ENCODE data around the gene SLC9A4.

Gene SLC9A4

DNA sequence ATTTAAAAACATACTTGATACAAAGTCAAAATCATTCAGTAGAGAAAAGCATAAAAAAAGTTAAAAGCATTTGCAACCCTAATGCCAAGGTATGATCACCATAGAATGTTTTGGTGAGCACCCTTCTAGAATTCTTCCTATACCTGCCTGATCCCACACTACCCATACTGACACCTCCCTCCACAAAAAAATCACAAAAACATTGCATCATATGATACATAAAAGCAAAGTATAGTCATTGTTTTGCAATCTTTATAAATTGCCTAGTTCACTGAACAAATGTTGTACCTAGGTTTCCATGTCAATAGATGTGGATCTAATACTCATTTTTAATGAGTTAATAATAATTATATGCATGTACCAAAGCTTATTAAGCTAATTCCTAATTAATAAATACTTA is 54.1 kb downstream of the SLC9A4 start:
- no peaks in the 10 kb centered on the region for H3K27me3 ChIP-seq (ENCODE audit: control insufficient read depth in 5 of 5, insufficient read depth in 4 of 5, low read length in 5 of 5)
- no peaks in the 10 kb centered on the region for H3K36me3 ChIP-seq (ENCODE audit: control insufficient read depth in 5 of 5, insufficient read depth in 5 of 5, low read length in 5 of 5)
- H3K27ac ChIP-seq (ENCODE audit: low read depth, low read length), result no peak overlapping the region
- H3K9ac ChIP-seq (ENCODE audit: low read length in 5 of 5), result no peak overlapping the region
- no peaks in the 10 kb centered on the region for H3K4me1 ChIP-seq (ENCODE audit: control insufficient read depth in 5 of 5, insufficient read depth in 5 of 5, low read length in 5 of 5)
- no peak overlapping the region for H3K4me3 ChIP-seq (ENCODE audit: low read depth in 1 of 5, low read length in 5 of 5)
- no peaks in the 10 kb centered on the region for H3K9me3 ChIP-seq (ENCODE audit: control insufficient read depth in 5 of 5, low read length in 5 of 5)

DNA sequence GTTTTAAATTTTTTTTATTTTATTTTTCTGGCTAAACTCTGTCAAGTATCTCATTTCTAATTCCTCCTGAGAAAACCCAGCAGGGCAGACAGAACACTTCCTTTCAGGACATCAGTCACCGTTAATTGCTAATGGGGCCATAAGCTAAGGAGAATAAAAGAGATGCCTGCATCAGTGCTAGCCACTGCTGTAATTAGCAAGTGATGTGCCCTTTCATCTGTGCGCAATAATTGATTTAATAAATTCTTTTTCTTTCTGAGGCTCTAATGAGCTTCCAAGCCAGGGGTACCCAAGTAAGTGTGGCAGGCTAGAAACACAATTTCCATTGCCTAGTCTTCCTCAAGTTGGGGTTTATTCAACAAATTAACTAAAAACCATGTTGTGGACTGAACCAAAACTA is 65.5 kb downstream of the SLC9A4 start:
- no peak overlapping the region for H3K27ac ChIP-seq (ENCODE audit: low read depth, low read length)
- no peaks in the 10 kb centered on the region for H3K27me3 ChIP-seq (ENCODE audit: control insufficient read depth in 5 of 5, insufficient read depth in 4 of 5, low read length in 5 of 5)
- H3K4me3 ChIP-seq (ENCODE audit: low read depth in 1 of 5, low read length in 5 of 5), result no peak overlapping the region
- H3K9ac ChIP-seq (ENCODE audit: low read length in 5 of 5), result no peak overlapping the region
- no peaks in the 10 kb centered on the region for H3K9me3 ChIP-seq (ENCODE audit: control insufficient read depth in 5 of 5, low read length in 5 of 5)
- H3K4me1 ChIP-seq (ENCODE audit: control insufficient read depth in 5 of 5, insufficient read depth in 5 of 5, low read length in 5 of 5), result no peaks in the 10 kb centered on the region
- no peaks in the 10 kb centered on the region for H3K36me3 ChIP-seq (ENCODE audit: control insufficient read depth in 5 of 5, insufficient read depth in 5 of 5, low read length in 5 of 5)

DNA sequence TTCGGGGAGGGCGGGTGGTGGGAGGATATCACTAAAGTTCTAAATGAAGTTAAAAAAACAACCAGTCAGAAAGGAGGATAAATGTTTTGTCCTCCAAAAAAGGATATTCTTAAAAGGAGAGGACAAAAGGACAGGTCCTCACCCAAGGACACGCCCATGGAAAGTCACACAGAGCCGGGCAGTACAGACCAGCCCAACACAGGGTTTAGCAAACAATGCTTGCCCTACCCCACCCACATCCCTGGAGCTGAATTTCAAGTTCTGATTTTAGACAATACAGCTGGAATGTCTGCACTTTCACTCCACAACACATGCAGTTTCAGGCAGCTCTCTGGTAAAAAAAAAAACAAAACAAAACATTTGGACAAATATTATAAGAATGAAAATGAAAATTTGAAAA is 67.9 kb downstream of the SLC9A4 start:
- Histone ChIP-seq H3K9me3 (ENCODE audit: control insufficient read depth in 5 of 5, low read length in 5 of 5) (peaks cover 0 to 5% (median 0%) of the 10 kb centered on the region in 5 donors), H3K27me3 (ENCODE audit: control insufficient read depth in 5 of 5, insufficient read depth in 4 of 5, low read length in 5 of 5) (no peaks in the 10 kb centered on the region), H3K27ac (ENCODE audit: low read depth, low read length) (no peak overlapping the region), H3K9ac (ENCODE audit: low read length in 5 of 5) (no peak overlapping the region), H3K4me1 (ENCODE audit: control insufficient read depth in 5 of 5, insufficient read depth in 5 of 5, low read length in 5 of 5) (no peaks in the 10 kb centered on the region), H3K36me3 (ENCODE audit: control insufficient read depth in 5 of 5, insufficient read depth in 5 of 5, low read length in 5 of 5) (no peaks in the 10 kb centered on the region), H3K4me3 (ENCODE audit: low read depth in 1 of 5, low read length in 5 of 5) (no peak overlapping the region)

DNA sequence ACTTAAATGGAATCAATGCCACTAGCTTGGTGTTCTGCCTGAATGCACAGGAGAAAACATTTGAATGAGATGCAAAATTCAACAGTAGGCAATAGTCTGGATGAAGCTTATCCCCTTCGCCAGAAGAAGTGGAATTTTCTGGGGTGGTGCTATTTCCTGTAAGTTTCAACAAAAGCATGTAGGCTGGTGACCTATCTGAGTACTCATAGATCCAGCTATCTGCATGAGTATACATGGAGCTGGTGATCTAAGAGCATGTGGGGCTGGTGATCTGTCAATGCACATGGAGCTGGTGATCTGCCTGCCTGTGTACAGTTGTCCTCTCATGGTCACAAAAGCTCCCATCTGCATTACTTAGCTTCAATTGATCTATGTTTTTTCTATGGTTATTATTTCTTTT is 71.2 kb downstream of the SLC9A4 start:
- H3K27me3 ChIP-seq (ENCODE audit: control insufficient read depth in 5 of 5, insufficient read depth in 4 of 5, low read length in 5 of 5), result no peaks in the 10 kb centered on the region
- no peak overlapping the region for H3K4me3 ChIP-seq (ENCODE audit: low read depth in 1 of 5, low read length in 5 of 5)
- no peak overlapping the region for H3K9ac ChIP-seq (ENCODE audit: low read length in 5 of 5)
- peaks cover 4 to 21% (median 8%) of the 10 kb centered on the region in 5 donors for H3K9me3 ChIP-seq (ENCODE audit: control insufficient read depth in 5 of 5, low read length in 5 of 5)
- H3K4me1 ChIP-seq (ENCODE audit: control insufficient read depth in 5 of 5, insufficient read depth in 5 of 5, low read length in 5 of 5), result no peaks in the 10 kb centered on the region
- no peak overlapping the region for H3K27ac ChIP-seq (ENCODE audit: low read depth, low read length)
- no peaks in the 10 kb centered on the region for H3K36me3 ChIP-seq (ENCODE audit: control insufficient read depth in 5 of 5, insufficient read depth in 5 of 5, low read length in 5 of 5)

DNA sequence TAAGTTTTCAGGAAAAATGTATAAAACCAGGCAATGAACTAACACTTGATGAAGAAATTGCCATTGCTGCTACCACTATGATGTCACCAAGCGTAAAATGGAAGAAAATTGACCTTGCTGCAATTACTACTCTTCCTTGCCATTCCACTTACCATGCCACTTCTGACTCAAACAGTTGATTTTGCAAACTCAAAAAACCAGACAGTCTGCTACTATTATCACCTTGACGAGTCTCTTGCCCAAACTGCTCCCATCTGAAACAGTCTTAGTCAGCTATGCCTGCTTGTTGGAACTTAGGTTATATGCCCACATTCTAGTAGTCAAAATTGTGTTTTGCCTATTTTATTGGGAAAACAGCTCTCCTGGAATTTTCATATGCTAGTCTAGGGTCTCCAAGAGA is 74.4 kb downstream of the SLC9A4 start:
- Histone ChIP-seq H3K27ac (ENCODE audit: low read depth, low read length) (no peak overlapping the region), H3K4me1 (ENCODE audit: control insufficient read depth in 5 of 5, insufficient read depth in 5 of 5, low read length in 5 of 5) (no peaks in the 10 kb centered on the region), H3K9ac (ENCODE audit: low read length in 5 of 5) (no peak overlapping the region)

DNA sequence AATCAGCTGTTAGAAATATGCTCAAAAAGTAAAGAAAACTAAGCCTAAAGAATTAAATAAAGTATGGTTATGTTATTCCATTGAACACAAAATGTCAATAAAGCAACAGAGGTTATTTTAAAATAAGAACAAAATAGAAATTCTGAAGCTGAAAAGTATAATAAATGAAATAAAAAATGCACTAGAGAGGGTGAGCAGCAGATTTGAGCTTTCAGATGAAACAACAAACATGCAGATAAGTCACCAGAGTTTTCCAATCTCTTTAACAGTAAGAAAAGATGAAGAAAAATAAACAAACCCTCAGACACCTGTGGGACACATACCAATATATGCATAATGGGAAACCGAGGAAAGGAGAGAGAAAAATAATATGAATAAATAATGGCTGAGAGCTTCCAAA is 76.0 kb downstream of the SLC9A4 start:
- Histone ChIP-seq H3K36me3 (ENCODE audit: control insufficient read depth in 5 of 5, insufficient read depth in 5 of 5, low read length in 5 of 5) (no peaks in the 10 kb centered on the region), H3K27ac (ENCODE audit: low read depth, low read length) (no peak overlapping the region), H3K9me3 (ENCODE audit: control insufficient read depth in 5 of 5, low read length in 5 of 5) (peaks cover 4 to 32% (median 24%) of the 10 kb centered on the region in 5 donors), H3K4me1 (ENCODE audit: control insufficient read depth in 5 of 5, insufficient read depth in 5 of 5, low read length in 5 of 5) (no peaks in the 10 kb centered on the region), H3K4me3 (ENCODE audit: low read depth in 1 of 5, low read length in 5 of 5) (no peak overlapping the region), H3K9ac (ENCODE audit: low read length in 5 of 5) (no peak overlapping the region), H3K27me3 (ENCODE audit: control insufficient read depth in 5 of 5, insufficient read depth in 4 of 5, low read length in 5 of 5) (no peaks in the 10 kb centered on the region)

More for the DNA sequence above, 74.4 kb downstream of the SLC9A4 start:
- Histone ChIP-seq H3K9me3 (ENCODE audit: control insufficient read depth in 5 of 5, low read length in 5 of 5) (peaks cover 4 to 36% (median 24%) of the 10 kb centered on the region in 5 donors), H3K4me3 (ENCODE audit: low read depth in 1 of 5, low read length in 5 of 5) (no peak overlapping the region), H3K36me3 (ENCODE audit: control insufficient read depth in 5 of 5, insufficient read depth in 5 of 5, low read length in 5 of 5) (no peaks in the 10 kb centered on the region), H3K27me3 (ENCODE audit: control insufficient read depth in 5 of 5, insufficient read depth in 4 of 5, low read length in 5 of 5) (no peaks in the 10 kb centered on the region)

DNA sequence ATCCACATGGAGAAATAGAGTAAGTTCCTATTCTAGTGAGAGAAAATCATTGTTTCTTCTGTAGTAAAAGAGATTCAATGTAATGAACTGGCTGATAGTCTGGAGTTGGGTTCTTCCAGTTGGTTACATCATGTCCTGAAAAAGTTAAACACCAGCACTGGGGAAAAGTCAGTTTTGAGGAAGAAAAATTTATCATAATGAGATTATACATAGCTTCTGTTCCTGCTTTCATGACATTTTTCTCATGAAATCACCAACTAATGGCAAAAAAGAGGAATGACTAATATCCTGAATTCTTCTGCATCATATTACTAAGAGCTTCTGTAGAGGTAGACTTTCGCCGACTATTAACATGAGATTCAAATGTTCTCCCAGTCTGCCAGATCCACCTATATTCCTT is 77.1 kb downstream of the SLC9A4 start:
- Histone ChIP-seq H3K36me3 (ENCODE audit: control insufficient read depth in 5 of 5, insufficient read depth in 5 of 5, low read length in 5 of 5) (no peaks in the 10 kb centered on the region), H3K9me3 (ENCODE audit: control insufficient read depth in 5 of 5, low read length in 5 of 5) (peaks cover 4 to 31% (median 24%) of the 10 kb centered on the region in 5 donors), H3K4me3 (ENCODE audit: low read depth in 1 of 5, low read length in 5 of 5) (no peak overlapping the region), H3K4me1 (ENCODE audit: control insufficient read depth in 5 of 5, insufficient read depth in 5 of 5, low read length in 5 of 5) (no peaks in the 10 kb centered on the region), H3K9ac (ENCODE audit: low read length in 5 of 5) (no peak overlapping the region), H3K27me3 (ENCODE audit: control insufficient read depth in 5 of 5, insufficient read depth in 4 of 5, low read length in 5 of 5) (no peaks in the 10 kb centered on the region), H3K27ac (ENCODE audit: low read depth, low read length) (no peak overlapping the region)

DNA sequence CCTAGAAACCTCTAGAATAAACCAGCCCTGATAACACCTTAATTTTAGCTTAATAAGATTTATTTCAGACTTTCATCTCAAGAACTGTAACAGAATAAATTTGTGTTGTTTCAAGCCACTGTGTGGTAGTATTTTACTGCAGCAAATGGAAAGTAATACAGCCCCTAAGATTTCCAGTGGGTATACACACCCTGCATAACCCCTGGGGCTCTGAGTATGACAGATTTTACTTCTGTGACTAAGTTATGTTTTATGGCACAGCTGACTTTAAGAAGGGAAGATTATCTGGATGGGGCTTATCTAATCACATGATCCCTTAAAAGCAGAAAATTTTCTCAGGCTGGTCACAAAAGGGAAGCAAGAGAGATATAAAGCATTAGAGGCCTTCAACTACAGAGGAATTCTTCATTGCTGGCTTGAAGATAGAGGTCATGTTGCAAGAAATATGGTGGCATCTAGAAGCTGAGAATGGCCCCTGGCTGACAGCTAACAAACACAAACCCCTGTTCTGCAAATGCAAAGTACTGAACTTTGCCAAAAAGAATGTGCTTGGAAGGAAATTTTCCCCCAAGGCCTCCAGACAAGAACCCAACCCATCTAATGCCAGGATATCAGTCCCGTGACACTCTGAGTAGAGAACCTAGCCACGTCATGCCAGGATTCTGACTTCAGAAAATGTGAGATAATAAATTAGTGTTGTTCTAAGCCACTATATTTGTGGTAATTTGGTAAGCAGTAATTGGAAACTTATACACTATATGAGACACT is 78.5 kb downstream of the SLC9A4 start:
- Histone ChIP-seq H3K36me3 (ENCODE audit: control insufficient read depth in 5 of 5, insufficient read depth in 5 of 5, low read length in 5 of 5) (no peaks in the 10 kb centered on the region), H3K9ac (ENCODE audit: low read length in 5 of 5) (no peak overlapping the region)

DNA sequence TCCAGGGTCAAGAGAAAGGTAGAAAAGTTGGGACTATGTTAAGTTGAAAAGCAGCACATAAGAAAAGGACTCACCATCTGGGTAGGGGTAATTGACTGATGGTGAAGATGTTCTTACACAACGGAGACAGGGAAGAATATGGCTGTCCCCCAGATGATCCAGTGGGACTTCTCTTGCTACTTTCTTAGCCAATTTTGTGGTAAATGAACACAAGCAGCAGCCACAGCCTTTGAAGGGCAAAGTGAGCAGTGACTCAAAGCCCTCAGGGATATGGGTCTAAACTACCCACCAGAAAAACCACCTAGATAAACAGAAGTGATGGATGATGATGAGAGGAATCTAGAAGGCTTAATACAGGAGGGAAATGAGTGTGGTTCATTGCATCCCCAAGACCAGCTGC is 80.6 kb downstream of the SLC9A4 start:
- no peaks in the 10 kb centered on the region for H3K27me3 ChIP-seq (ENCODE audit: control insufficient read depth in 5 of 5, insufficient read depth in 4 of 5, low read length in 5 of 5)
- peaks cover 0 to 22% (median 17%) of the 10 kb centered on the region in 5 donors for H3K9me3 ChIP-seq (ENCODE audit: control insufficient read depth in 5 of 5, low read length in 5 of 5)
- no peak overlapping the region for H3K4me3 ChIP-seq (ENCODE audit: low read depth in 1 of 5, low read length in 5 of 5)
- no peak overlapping the region for H3K9ac ChIP-seq (ENCODE audit: low read length in 5 of 5)
- H3K4me1 ChIP-seq (ENCODE audit: control insufficient read depth in 5 of 5, insufficient read depth in 5 of 5, low read length in 5 of 5), result no peaks in the 10 kb centered on the region
- H3K27ac ChIP-seq (ENCODE audit: low read depth, low read length), result no peak overlapping the region
- H3K36me3 ChIP-seq (ENCODE audit: control insufficient read depth in 5 of 5, insufficient read depth in 5 of 5, low read length in 5 of 5), result no peaks in the 10 kb centered on the region

More for the DNA sequence above, 78.5 kb downstream of the SLC9A4 start:
- Histone ChIP-seq H3K4me1 (ENCODE audit: control insufficient read depth in 5 of 5, insufficient read depth in 5 of 5, low read length in 5 of 5) (no peaks in the 10 kb centered on the region), H3K27me3 (ENCODE audit: control insufficient read depth in 5 of 5, insufficient read depth in 4 of 5, low read length in 5 of 5) (no peaks in the 10 kb centered on the region), H3K27ac (ENCODE audit: low read depth, low read length) (no peak overlapping the region), H3K4me3 (ENCODE audit: low read depth in 1 of 5, low read length in 5 of 5) (no peak overlapping the region), H3K9me3 (ENCODE audit: control insufficient read depth in 5 of 5, low read length in 5 of 5) (peaks cover 4 to 31% (median 24%) of the 10 kb centered on the region in 5 donors)

DNA sequence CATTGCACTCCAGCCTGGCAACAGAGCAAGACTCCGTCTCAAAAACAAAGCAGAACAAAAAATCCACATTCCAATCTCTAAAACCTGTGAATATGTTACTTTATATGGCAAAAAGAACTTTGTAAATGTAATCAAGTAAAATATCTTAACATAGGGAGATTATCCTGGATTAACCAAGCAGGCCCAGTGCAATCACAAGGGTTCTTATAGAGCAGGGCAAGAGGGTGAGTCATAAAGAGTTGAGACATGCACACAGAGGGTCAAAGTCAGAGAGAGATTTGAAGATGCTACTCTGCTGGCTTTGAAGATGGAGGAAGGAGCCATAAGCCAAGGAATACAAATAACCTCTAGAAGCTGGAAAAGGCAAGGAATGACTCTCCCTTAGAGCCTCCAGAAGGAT is 85.4 kb downstream of the SLC9A4 start:
- Histone ChIP-seq H3K4me1 (ENCODE audit: control insufficient read depth in 5 of 5, insufficient read depth in 5 of 5, low read length in 5 of 5) (no peaks in the 10 kb centered on the region), H3K9ac (ENCODE audit: low read length in 5 of 5) (no peak overlapping the region), H3K4me3 (ENCODE audit: low read depth in 1 of 5, low read length in 5 of 5) (no peak overlapping the region), H3K9me3 (ENCODE audit: control insufficient read depth in 5 of 5, low read length in 5 of 5) (no peaks in the 10 kb centered on the region), H3K27ac (ENCODE audit: low read depth, low read length) (no peak overlapping the region), H3K36me3 (ENCODE audit: control insufficient read depth in 5 of 5, insufficient read depth in 5 of 5, low read length in 5 of 5) (no peaks in the 10 kb centered on the region), H3K27me3 (ENCODE audit: control insufficient read depth in 5 of 5, insufficient read depth in 4 of 5, low read length in 5 of 5) (no peaks in the 10 kb centered on the region)

Data from subcutaneous abdominal adipose tissue (tissue), 5 donors.